Measurements from ENCODE around the gene SMNDC1.
"Not testable (repeated sequence)": the region's sequence is repeated elsewhere in the genome, so short reads cannot be mapped to it uniquely, and the experiment has no call there.

Gene SMNDC1

GRCh38 chr10:110252151-110252550, 52.6 kb downstream of the SMNDC1 start:
- no peak for DNase-seq (ENCODE audit: low read depth in 1 of 2, low spot score in 1 of 2)

DNA sequence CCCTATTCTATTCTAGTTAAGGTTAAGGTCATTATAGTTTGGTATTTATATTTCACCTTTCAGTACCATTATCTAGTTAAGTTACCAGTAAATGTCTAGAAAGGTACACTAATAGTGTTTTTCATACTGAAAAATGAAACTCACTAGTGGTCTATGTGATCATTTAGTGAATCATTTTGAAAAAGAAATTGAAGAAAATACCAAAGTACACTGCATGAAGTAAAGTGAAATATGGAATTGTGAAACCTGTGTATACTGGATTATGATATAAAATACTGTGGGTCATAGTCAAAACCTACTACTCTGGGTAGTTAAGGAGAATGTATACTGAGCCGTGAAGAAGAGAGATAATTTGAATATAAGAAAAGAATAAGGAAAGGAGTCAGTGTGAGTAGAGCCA, 53.3 kb downstream of the SMNDC1 start:
- not testable (repeated sequence) for DNase-seq (ENCODE audit: low read depth in 1 of 2, low spot score in 1 of 2)

- DNase-seq (ENCODE audit: low read depth in 1 of 2, low spot score in 1 of 2) = not testable (repeated sequence)
These were observed 55.2 kb downstream of the SMNDC1 start for GRCh38 chr10:110249489-110249888.

- DNase-seq (ENCODE audit: low read depth in 1 of 2, low spot score in 1 of 2) = not testable (repeated sequence)
These were observed 56.9 kb downstream of the SMNDC1 start for GRCh38 chr10:110247833-110248232.

- DNase-seq (ENCODE audit: low read depth in 1 of 2, low spot score in 1 of 2) = no peak
These were observed 60.2 kb downstream of the SMNDC1 start for GRCh38 chr10:110244550-110244949.

DNA sequence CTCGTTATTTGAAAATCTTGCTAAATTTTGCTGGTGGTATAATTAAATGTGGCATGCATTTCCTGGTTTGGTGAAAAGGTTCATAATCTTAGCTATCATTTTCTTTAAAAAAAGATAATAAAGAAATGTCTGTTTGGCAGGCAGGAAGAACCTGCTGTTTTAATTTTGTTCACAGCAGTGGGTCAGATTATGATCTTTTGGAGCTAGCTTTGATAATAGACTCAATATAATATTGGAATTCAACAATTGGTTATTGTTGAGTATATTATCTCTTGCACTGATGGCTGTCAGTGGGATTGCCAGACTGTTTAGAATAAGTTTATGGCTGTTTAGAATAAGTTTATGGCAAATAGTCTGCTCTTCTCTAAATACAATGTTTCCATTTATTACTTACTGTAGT, 62.2 kb downstream of the SMNDC1 start:
- DNase-seq (ENCODE audit: low read depth in 1 of 2, low spot score in 1 of 2) = no peak

GRCh38 chr10:110241841-110242240, 62.9 kb downstream of the SMNDC1 start:
- DNase-seq (ENCODE audit: low read depth in 1 of 2, low spot score in 1 of 2) = no peak

DNA sequence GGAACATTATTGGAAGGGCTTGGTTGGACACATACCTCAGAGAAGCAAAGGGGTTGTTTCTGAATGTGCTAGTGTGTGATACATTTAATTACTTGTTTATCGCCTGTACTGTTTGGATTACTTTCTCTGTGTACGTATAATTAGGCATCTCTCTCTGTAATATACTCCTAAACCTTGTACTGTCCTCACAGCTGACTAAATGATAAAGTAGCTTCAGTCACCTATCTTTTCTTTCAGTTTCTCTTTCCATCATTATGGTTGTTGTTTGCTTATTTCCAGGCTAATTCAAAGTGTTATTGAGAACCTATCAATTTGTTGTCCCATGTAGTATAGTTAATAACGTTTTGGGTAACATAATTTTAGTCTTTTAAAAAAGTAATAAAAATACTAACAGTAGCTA, 63.3 kb downstream of the SMNDC1 start:
- no peak for DNase-seq (ENCODE audit: low read depth in 1 of 2, low spot score in 1 of 2)
